ENCODE data around the gene TSGA10IP. TPM values are rescaled to one million over a fixed set of nuclear protein-coding genes. Genes with fewer than 3 reads are reported as not detected.

TSGA10IP gene
- total RNA-seq, 4 donors from 2014 or later = not detected

DNA sequence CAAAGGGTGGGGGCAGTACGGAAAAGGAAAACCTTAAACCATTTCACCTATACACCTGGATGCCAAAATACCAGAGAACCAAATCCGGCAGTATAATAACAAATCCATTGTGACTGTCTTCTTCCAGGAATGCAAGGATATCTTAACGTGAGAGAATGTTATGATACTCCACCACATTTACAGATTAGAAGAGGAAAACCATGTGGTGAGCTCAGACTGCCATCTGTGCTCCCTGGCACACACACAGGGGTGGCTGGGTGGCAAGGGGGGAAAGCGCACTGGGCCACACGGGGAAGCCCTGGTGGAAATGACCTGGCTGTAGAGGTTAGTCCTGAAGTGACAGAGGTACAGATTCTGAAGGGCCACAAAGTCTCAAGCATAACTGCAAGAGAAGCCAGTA lies 46.8 kb downstream of the TSGA10IP start:
- no peaks in the 10 kb centered on the region for H3K27me3 ChIP-seq
- no peak for DNase-seq (ENCODE audit: extremely low spot score)
- 84% methylated on average over 5 of the region's 5 CpGs for WGBS
- H3K36me3 ChIP-seq = peaks cover 3 to 17% (median 8%) of the 10 kb centered on the region in 4 donors
- TF ChIP-seq POLR2AphosphoS5 (IDR thresholded peaks at IDR 0.05) (no peak), POLR2A (IDR thresholded peaks at IDR 0.05; ENCODE audit: low read depth) (no peak)
- peaks cover 0 to 11% (median 5%) of the 10 kb centered on the region in 4 donors for H3K4me1 ChIP-seq
- no peak overlapping the region for H3K27ac ChIP-seq (replicated peaks in 1 of 4)
- no peaks in the 10 kb centered on the region for H3K9me3 ChIP-seq
- no peak overlapping the region for H3K4me3 ChIP-seq
- intact Hi-C loops (cut with DNase I) = no loop called here

DNA sequence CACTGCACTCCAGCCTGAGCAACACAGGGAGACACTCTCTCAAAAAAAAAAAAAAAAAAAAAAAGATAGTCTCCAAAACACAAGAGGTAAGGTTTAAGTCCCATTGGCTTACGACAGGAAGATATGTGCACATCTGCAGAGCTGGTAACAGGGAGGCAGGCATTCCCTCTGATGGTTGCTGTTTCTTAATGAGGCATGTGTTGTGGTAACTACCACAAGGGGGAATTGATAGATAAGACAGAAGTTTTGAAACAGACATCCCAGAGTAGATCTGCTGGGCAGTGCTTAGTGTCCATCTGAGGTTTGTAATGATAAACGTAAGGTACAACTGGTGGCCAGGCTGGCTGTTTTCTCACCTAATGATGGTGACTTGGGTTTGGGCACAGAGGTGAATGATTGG lies 52.0 kb downstream of the TSGA10IP start:
- no peaks in the 10 kb centered on the region for H3K27me3 ChIP-seq
- no peak overlapping the region for H3K27ac ChIP-seq (replicated peaks in 1 of 4)
- no peak overlapping the region for H3K4me3 ChIP-seq
- DNase-seq (ENCODE audit: extremely low spot score) = no peak
- peaks cover 13 to 23% (median 18%) of the 10 kb centered on the region in 4 donors for H3K4me1 ChIP-seq
- H3K9me3 ChIP-seq = no peaks in the 10 kb centered on the region
- no peak for TF ChIP-seq POLR2AphosphoS5 (IDR thresholded peaks at IDR 0.05)
- TF ChIP-seq, protein P1, sequence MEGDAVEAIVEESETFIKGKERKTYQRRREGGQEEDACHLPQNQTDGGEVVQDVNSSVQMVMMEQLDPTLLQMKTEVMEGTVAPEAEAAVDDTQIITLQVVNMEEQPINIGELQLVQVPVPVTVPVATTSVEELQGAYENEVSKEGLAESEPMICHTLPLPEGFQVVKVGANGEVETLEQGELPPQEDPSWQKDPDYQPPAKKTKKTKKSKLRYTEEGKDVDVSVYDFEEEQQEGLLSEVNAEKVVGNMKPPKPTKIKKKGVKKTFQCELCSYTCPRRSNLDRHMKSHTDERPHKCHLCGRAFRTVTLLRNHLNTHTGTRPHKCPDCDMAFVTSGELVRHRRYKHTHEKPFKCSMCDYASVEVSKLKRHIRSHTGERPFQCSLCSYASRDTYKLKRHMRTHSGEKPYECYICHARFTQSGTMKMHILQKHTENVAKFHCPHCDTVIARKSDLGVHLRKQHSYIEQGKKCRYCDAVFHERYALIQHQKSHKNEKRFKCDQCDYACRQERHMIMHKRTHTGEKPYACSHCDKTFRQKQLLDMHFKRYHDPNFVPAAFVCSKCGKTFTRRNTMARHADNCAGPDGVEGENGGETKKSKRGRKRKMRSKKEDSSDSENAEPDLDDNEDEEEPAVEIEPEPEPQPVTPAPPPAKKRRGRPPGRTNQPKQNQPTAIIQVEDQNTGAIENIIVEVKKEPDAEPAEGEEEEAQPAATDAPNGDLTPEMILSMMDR (IDR thresholded peaks at IDR 0.05) = no peak
- TF ChIP-seq POLR2A (IDR thresholded peaks at IDR 0.05; ENCODE audit: low read depth) = no peak
- no peak for TF ChIP-seq EP300 (IDR thresholded peaks at IDR 0.05)
- H3K36me3 ChIP-seq = peaks cover 33 to 51% (median 40%) of the 10 kb centered on the region in 4 donors
- 87% methylated on average over 2 of the region's 2 CpGs for WGBS
- intact Hi-C loops (cut with DNase I) = no loop called here

DNA sequence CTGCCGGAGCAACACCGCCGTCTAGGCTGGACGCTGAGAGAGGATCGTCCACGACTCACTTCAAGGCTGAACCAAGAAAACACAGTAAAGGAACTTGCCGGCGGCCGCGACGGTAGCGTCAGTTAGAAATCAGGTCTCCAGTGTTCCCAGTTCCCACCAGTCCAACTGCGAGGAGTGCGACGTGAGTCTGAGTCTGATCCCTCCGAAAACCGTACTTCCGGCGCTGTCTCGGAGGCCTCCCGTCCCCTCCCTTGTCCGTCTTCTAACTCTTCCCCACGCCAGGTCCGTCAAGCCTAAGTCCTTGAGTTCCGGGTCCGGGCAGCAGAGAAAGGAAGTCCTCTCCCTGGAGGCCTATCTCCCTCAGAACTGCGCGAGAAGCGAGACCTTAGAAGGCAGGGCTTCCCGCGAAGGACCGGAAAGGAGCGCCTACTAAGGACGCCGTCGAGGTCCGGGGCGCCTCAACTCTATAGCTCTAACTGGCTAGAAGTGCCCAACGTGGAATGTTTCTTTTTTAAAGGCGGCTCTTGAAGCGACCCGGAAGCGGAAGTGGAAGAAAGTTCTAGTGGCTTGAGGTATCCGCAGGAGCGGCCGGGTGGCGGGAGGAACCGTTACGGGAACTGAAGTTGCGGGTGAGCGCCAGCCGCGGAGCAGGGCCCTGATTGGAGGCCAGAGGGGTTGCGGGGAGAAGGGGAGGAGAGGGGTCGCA lies 56.8 kb downstream of the TSGA10IP start, which contains the start of the genes BANF1 and EIF1AD:
TSS of gene BANF1 (plus strand) at position 562 of the 706 bp plus-strand sequence. CDS start 748 bp downstream, outside the sequence.
TSS of gene EIF1AD (minus strand) at position 216 of the 706 bp plus-strand sequence. CDS start 1,768 bp downstream, outside the sequence.
- TF ChIP-seq POLR2AphosphoS5 (IDR thresholded peaks at IDR 0.05) (peak; percentile 88 to 90), EP300 (IDR thresholded peaks at IDR 0.05) (no peak), POLR2A (IDR thresholded peaks at IDR 0.05; ENCODE audit: low read depth) (no peak)
- TF ChIP-seq, protein P1 (IDR thresholded peaks at IDR 0.05) = peak in 1 of 3 experiments; percentile 6
- intact Hi-C loops (cut with DNase I) = loop anchor here (5.0 kb wide), 2 partner anchors 40 to 115 kb away; partner anchors contain the start of genes FIBP and SART1
- H3K27me3 ChIP-seq = no peaks in the 10 kb centered on the region
- peaks cover 29 to 62% (median 60%) of the 10 kb centered on the region in 4 donors for H3K36me3 ChIP-seq
- peak within 1 kb of the TSS; percentile 86 to 95 (median 94) for H3K27ac ChIP-seq (replicated peaks in 1 of 4)
- WGBS = under 1% methylated on average over 50 of the region's 55 CpGs
- H3K4me3 ChIP-seq = peak within 1 kb of the TSS; percentile 69 to 93 (median 85)
- peak; percentile 97 for DNase-seq (ENCODE audit: extremely low spot score)
- peaks cover 20 to 38% (median 29%) of the 10 kb centered on the region in 4 donors for H3K4me1 ChIP-seq
- no peaks in the 10 kb centered on the region for H3K9me3 ChIP-seq

DNA sequence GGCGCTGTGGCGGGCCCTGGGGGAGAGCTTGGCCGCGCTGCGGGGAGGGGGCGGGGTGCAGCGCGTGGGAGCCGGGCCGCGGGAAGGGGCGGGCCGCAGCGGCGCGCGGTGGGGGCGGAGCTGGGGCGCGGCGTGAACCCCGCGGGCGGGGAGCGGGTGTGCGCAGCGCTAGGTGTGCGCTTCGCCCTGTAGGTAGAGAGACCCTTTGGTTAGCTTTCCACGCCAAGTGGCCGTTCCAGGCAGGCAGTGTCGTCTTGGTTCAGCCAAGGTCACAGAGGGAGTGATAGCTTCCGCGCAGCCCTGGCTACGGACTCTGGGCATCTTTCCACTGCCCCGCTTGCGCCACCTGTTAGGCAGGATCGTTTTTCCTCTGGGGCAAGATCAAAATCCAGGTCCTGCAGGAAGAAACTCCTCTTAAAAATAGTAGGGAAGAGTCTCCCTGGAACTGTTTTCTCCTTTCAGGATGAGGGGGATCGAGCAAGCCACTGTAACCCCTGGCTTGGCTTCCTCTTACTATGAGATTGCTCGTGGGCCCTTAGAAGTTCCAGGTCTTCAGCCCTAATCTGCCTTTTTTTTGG lies 57.5 kb downstream of the TSGA10IP start:
- peaks cover 20 to 38% (median 29%) of the 10 kb centered on the region in 4 donors for H3K4me1 ChIP-seq
- intact Hi-C loops (cut with DNase I) = loop anchor here (5.0 kb wide), 2 partner anchors 40 to 115 kb away; partner anchors contain the start of genes FIBP and SART1
- no peak for DNase-seq (ENCODE audit: extremely low spot score)
- TF ChIP-seq POLR2AphosphoS5 (IDR thresholded peaks at IDR 0.05) = peak; percentile 20 to 50
- TF ChIP-seq, protein P1 (IDR thresholded peaks at IDR 0.05) = peak in 2 of 3 experiments; percentile 9 to 15
- no peak for TF ChIP-seq EP300 (IDR thresholded peaks at IDR 0.05)
- TF ChIP-seq POLR2A (IDR thresholded peaks at IDR 0.05; ENCODE audit: low read depth) = no peak
- peak overlapping the region; percentile 86 to 95 (median 94) for H3K27ac ChIP-seq (replicated peaks in 1 of 4)
- no peaks in the 10 kb centered on the region for H3K27me3 ChIP-seq
- peak overlapping the region; percentile 69 to 93 (median 85) for H3K4me3 ChIP-seq
- H3K36me3 ChIP-seq = peaks cover 24 to 56% (median 54%) of the 10 kb centered on the region in 4 donors
- no peaks in the 10 kb centered on the region for H3K9me3 ChIP-seq
- 0% methylated on average over 12 of the region's 40 CpGs for WGBS

DNA sequence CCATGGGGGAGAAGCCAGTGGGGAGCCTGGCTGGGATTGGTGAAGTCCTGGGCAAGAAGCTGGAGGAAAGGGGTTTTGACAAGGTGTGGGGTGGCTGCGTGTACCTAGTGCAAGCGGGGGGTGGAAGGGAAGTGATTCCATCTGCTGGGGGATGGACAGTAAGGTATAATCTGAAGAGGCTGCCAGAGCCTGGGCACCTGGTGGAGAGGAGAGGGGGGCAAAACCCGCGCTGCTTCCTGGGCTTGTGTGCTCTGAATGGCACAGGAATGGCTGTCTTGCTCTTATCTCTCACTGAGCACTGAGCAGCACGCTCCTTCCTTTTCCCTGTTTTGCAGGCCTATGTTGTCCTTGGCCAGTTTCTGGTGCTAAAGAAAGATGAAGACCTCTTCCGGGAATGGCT lies 58.0 kb downstream of the TSGA10IP start:
- H3K4me3 ChIP-seq = peak overlapping the region; percentile 69 to 93 (median 85)
- intact Hi-C loops (cut with DNase I) = loop anchor here (5.0 kb wide), 2 partner anchors 41 to 116 kb away; partner anchors contain the start of genes FIBP and SART1
- TF ChIP-seq POLR2A (IDR thresholded peaks at IDR 0.05; ENCODE audit: low read depth) = no peak
- TF ChIP-seq POLR2AphosphoS5 (IDR thresholded peaks at IDR 0.05) = no peak
- TF ChIP-seq, protein P1 (IDR thresholded peaks at IDR 0.05) = no peak
- TF ChIP-seq EP300 (IDR thresholded peaks at IDR 0.05) = no peak
- no peaks in the 10 kb centered on the region for H3K9me3 ChIP-seq
- H3K4me1 ChIP-seq = peaks cover 20 to 38% (median 29%) of the 10 kb centered on the region in 4 donors
- WGBS = 72% methylated on average over 6 of the region's 6 CpGs
- peaks cover 18 to 50% (median 48%) of the 10 kb centered on the region in 4 donors for H3K36me3 ChIP-seq
- peak overlapping the region; percentile 86 to 95 (median 94) for H3K27ac ChIP-seq (replicated peaks in 1 of 4)
- DNase-seq (ENCODE audit: extremely low spot score) = no peak
- H3K27me3 ChIP-seq = no peaks in the 10 kb centered on the region

All from esophagus muscularis mucosa (tissue), 4 donors.